HL-60 (cell line): ENCODE measurements around the gene AFTPH.

ENCODE experiments used
- CTCF ChIP-seq: IDR thresholded peaks from one replicate; pipeline ENCODE4 v1.5.1; 2011; ENCODE audit warnings: low read length, control low read depth, inconsistent platforms; ENCODE audit not compliant: insufficient read depth
- POLR2AphosphoS5 ChIP-seq: IDR thresholded peaks from 2 replicates; pipeline ENCODE4 v1.6.1; 2012; ENCODE audit warnings: low read depth
- REST ChIP-seq: IDR thresholded peaks from 2 replicates; pipeline ENCODE4 v1.6.1; 2012; ENCODE audit warnings: low read depth; ENCODE audit not compliant: insufficient replicate concordance

- no peak for TF ChIP-seq POLR2AphosphoS5
- TF ChIP-seq REST: no peak
- TF ChIP-seq CTCF: no peak
These were observed 93.6 kb downstream of the AFTPH start for GRCh38 chr2:64617631-64618151.
